Psoas muscle (tissue), 8 donors: ENCODE results near the gene COPG2. TPM values are rescaled to one million over a fixed set of nuclear protein-coding genes. Genes with fewer than 3 reads are reported as not detected.

ENCODE experiments used
- ATAC-seq, 4 donors: fragments of 200-7000 bp; cut with Tn5 transposase; one replicate each; pipeline ENCODE4 v1.9.1; 2020; ENCODE audit warnings: moderate library complexity in 3 of 4, mild to moderate bottlenecking in 2 of 4
- DNase-seq, 2 donors: peaks; one replicate each; pipeline ENCODE4 v3.0.0-alpha.2; 2020
- H3K27ac ChIP-seq: fragments of 200-600 bp; one replicate; pipeline ENCODE4 v1.8.0; 2022
- H3K27me3 ChIP-seq, 3 donors: fragments of 200-600 bp in 1 of 3; one replicate each; pipeline versions ENCODE4 v1.6.1 to v1.8.0; 2013 to 2022; ENCODE audit warnings: low read length in 2 of 3, mild to moderate bottlenecking in 2 of 3, moderate library complexity in 1 of 3; ENCODE audit not compliant: insufficient read depth in 3 of 3
- H3K36me3 ChIP-seq, 2 donors: fragments of 200-600 bp in 1 of 2; one replicate each; pipeline versions ENCODE4 v1.6.1 to v1.8.0; 2013 to 2022; ENCODE audit warnings: low read depth in 1 of 2, mild to moderate bottlenecking in 1 of 2, moderate library complexity in 1 of 2; ENCODE audit not compliant: insufficient read depth in 1 of 2
- H3K4me1 ChIP-seq: fragments of 200-600 bp; one replicate; pipeline ENCODE4 v1.8.0; 2022
- H3K4me3 ChIP-seq: fragments of 200-600 bp; one replicate; pipeline ENCODE4 v1.8.0; 2022; ENCODE audit warnings: mild to moderate bottlenecking
- H3K9me3 ChIP-seq: fragments of 200-600 bp; one replicate; pipeline ENCODE4 v1.8.0; 2022
- CTCF ChIP-seq: fragments of 200-600 bp; IDR thresholded peaks from one replicate; pipeline ENCODE4 v1.8.0; 2022; ENCODE audit warnings: antibody characterized with exemption
- WGBS, 3 donors: extraction: QIAGEN DNeasy Blood & Tissue Kit; methylation state at CpG; one replicate each; pipeline versions ENCODE4 v1.1.6 to v1.1.7; 2013; 5-methylcytosine and 5-hydroxymethylcytosine counted together
- intact Hi-C, 2 donors: fragments of 100-400 bp; cut with DNase I; formaldehyde crosslinking; loops; one replicate each; pipeline versions ENCODE4 v1.11.0 to v1.14.2; 2022
- polyA plus RNA-seq, 3 donors: library from polyadenylated mRNA; stranded (reverse); fragments of 200-250 nt; gene quantifications; one replicate each; pipeline ENCODE4 v1.2.3, GENCODE V29; 2013
- total RNA-seq, 4 donors: library from RNA; stranded (reverse); fragmentation: NEBNext Ultra II Directional in 2 of 4; extraction: Animal tissue kit (Norgen Biotek cat#: 25700) in 2 of 4; gene quantifications; one replicate each; pipeline versions ENCODE4 v1.2.1 to v1.2.4, GENCODE V29; 2021 to 2023
- donor health status: healthy with polysubstance abuse.
- donor health status: DM: no; HTN: no; CAD: no; lungs with moderate emphysema.
- donor health status: Bipolar disorder and iron deficiency.
- donor health status: healthy.
- donor health status: DM: yes; HTN: yes; CAD: no.
- donor health status: DM: no; HTN: no; CAD: no.
- donor health status: DM: no; HTN: no; CAD: no.
- donor health status: DM: yes; HTN: yes; CAD: no.

The COPG2 gene
- total and polyA plus RNA-seq, 7 donors: 9.6 to 21.5 (median 13.2) TPM

GRCh38 chr7:130492523-130493274, 175.8 kb downstream of the COPG2 start:
- no peaks in the 10 kb centered on the region for H3K4me1 ChIP-seq
- H3K27ac ChIP-seq: no peak overlapping the region
- ATAC-seq (no peak), DNase-seq (no peak)
- intact Hi-C loops: no loop called here
- TF ChIP-seq CTCF: no peak
- H3K4me3 ChIP-seq: peak overlapping the region; percentile 61
- 44 to 60% (median 46%) methylated on average over 50 of the region's 50 CpGs for WGBS, 3 donors
- no peaks in the 10 kb centered on the region for H3K9me3 ChIP-seq
- H3K36me3 ChIP-seq: no peaks in the 10 kb centered on the region
- H3K27me3 ChIP-seq: peaks cover 0 to 50% (median 21%) of the 10 kb centered on the region in 3 donors

- TF ChIP-seq CTCF: no peak
Observed at GRCh38 chr7:130491841-130492522, 176.6 kb downstream of the COPG2 start, which contains the start of gene MEST. MEST (plus strand) TSS chr7:130492085; CDS start chr7:130492314, 229 bp downstream.

GRCh38 chr7:130490888-130491804, 177.4 kb downstream of the COPG2 start:
- Histone ChIP-seq H3K4me3 (peak overlapping the region; percentile 61), H3K9me3 (no peaks in the 10 kb centered on the region), H3K36me3 (no peaks in the 10 kb centered on the region), H3K27ac (no peak overlapping the region), H3K27me3 (peaks cover 0 to 46% (median 22%) of the 10 kb centered on the region in 3 donors), H3K4me1 (no peaks in the 10 kb centered on the region)
- peak; percentile 44 for TF ChIP-seq CTCF
- DNase-seq (peak; percentile 40 to 59), ATAC-seq (peak; percentile 63 to 73 (median 68))
- 48 to 54% (median 49%) methylated on average over 62 of the region's 62 CpGs for WGBS, 3 donors
- intact Hi-C loops: no loop called here

More at GRCh38 chr7:130491841-130492522, 176.6 kb downstream of the COPG2 start, which contains the start of gene MEST:
- intact Hi-C loops: no loop called here
- peak; percentile 27 to 43 (median 42) for ATAC-seq
- Histone ChIP-seq H3K4me3 (peak within 1 kb of the TSS; percentile 61), H3K27me3 (peaks cover 0 to 50% (median 21%) of the 10 kb centered on the region in 3 donors), H3K27ac (no peak within 1 kb of the TSS), H3K9me3 (no peaks in the 10 kb centered on the region), H3K4me1 (no peaks in the 10 kb centered on the region), H3K36me3 (no peaks in the 10 kb centered on the region)
- 45 to 57% (median 53%) methylated on average over 43 to 71 of the region's 71 CpGs for WGBS, 3 donors
- no peak for DNase-seq

- DNase-seq (no peak), ATAC-seq (no peak)
- no peaks in the 10 kb centered on the region for H3K36me3 ChIP-seq
- H3K4me3 ChIP-seq: peak overlapping the region; percentile 61
- WGBS, 3 donors: 47 to 65% (median 54%) methylated on average over 21 of the region's 21 CpGs
- intact Hi-C loops: no loop called here
- no peak for TF ChIP-seq CTCF
- peaks cover 0 to 46% (median 22%) of the 10 kb centered on the region in 3 donors for H3K27me3 ChIP-seq
- no peaks in the 10 kb centered on the region for H3K9me3 ChIP-seq
- no peaks in the 10 kb centered on the region for H3K4me1 ChIP-seq
- H3K27ac ChIP-seq: no peak overlapping the region
Observed at GRCh38 chr7:130490311-130490791, 178.2 kb downstream of the COPG2 start.
